ENCODE results near the gene HIP1. TPM values are rescaled to one million over a fixed set of nuclear protein-coding genes. Genes with fewer than 3 reads are reported as not detected.

The HIP1 gene
- total and polyA plus RNA-seq, 2 of the 4 experiments (the other 2 are of a cell fraction), result 6.8 to 10.0 TPM

- ChIA-PET CTCF (no interaction called here), POLR2A (ENCODE audit: unreplicated experiment) (no interaction called here)
- dilution Hi-C loops (cut with HindIII; ENCODE audit: low sequenced_read_pairs, unreplicated experiment), result no loop called here
- Histone ChIP-seq H2BK5ac (ENCODE audit: low read depth, low read length, poor library complexity, severe bottlenecking) (no peak overlapping the region), H2BK20ac (ENCODE audit: low read depth, low read length) (no peak overlapping the region), H3K23ac (ENCODE audit: low read depth, low read length) (peak overlapping the region; percentile 9; the same call in 1 of the 2 replicates), H2BK120ac (ENCODE audit: low read depth, low read length) (no peak overlapping the region), H3K79me1 (ENCODE audit: low read depth in 1 of 2, low read length in 2 of 2) (peaks cover 16 to 26% of the 10 kb centered on the region in 2 experiments), H4K5ac (ENCODE audit: low read depth, low read length) (no peak overlapping the region), H4K8ac (ENCODE audit: low read depth in 2 of 2, low read length in 2 of 2) (peak overlapping the region; percentile 17 to 34; a peak in 2 of 4 replicates), H3K18ac (ENCODE audit: low read depth, low read length) (no peak overlapping the region), H2AK5ac (ENCODE audit: low read depth, low read length) (peak overlapping the region; percentile 55; the same call in 1 of the 2 replicates), H2AFZ (replicated peaks; ENCODE audit: low read length, poor library complexity) (peak overlapping the region; percentile 86), H3K14ac (replicated peaks; ENCODE audit: low read depth, low read length) (no peak overlapping the region), H3K56ac (ENCODE audit: extremely low read depth, insufficient read depth, low read length) (no peak overlapping the region), H3K9me1 (ENCODE audit: insufficient read depth, low read length) (no peaks in the 10 kb centered on the region), H3K4me2 (ENCODE audit: low read depth, low read length) (no peak overlapping the region; the same call in 1 of the 2 replicates), H3K9me3 (ENCODE audit: control insufficient read depth, insufficient read depth, low read length) (no peaks in the 10 kb centered on the region), H3K27me3 (ENCODE audit: control insufficient read depth, insufficient read depth, low read length) (no peaks in the 10 kb centered on the region), H3K9ac (ENCODE audit: low read depth, low read length) (no peak overlapping the region), H3K36me3 (ENCODE audit: control insufficient read depth, insufficient read depth, low read length) (no peaks in the 10 kb centered on the region), H2BK15ac (ENCODE audit: low read depth, low read length) (no peak overlapping the region), H4K91ac (ENCODE audit: insufficient read depth, low read depth, low read length) (peak overlapping the region; percentile 27; the same call in 1 of the 2 replicates), H2AK9ac (replicated peaks; ENCODE audit: low read depth, low read length, poor library complexity) (peak overlapping the region; percentile 17), H3K27ac (ENCODE audit: insufficient read depth, low read length) (no peak overlapping the region), H3K4me1 (ENCODE audit: control insufficient read depth, insufficient read depth, low read length) (peaks cover 10% of the 10 kb centered on the region; the same call in 1 of the 2 replicates), H3K4ac (ENCODE audit: low read depth, low read length) (peak overlapping the region; percentile 3; the same call in 1 of the 2 replicates), H3K4me3 (ENCODE audit: insufficient read depth, low read depth, low read length) (no peak overlapping the region), H4K20me1 (ENCODE audit: insufficient read depth, low read length) (no peaks in the 10 kb centered on the region)
- TF ChIP-seq NFE2L2 (IDR thresholded peaks at IDR 0.05; ENCODE audit: low read depth, low read length) (no peak), POLR2A (IDR thresholded peaks at IDR 0.05; ENCODE audit: low read depth, low read length) (no peak), USF2 (IDR thresholded peaks at IDR 0.05; ENCODE audit: low read depth, low read length) (no peak), RAD21 (IDR thresholded peaks at IDR 0.05; ENCODE audit: low read length) (no peak), ELK1 (IDR thresholded peaks at IDR 0.05; ENCODE audit: borderline replicate concordance, low read depth, low read length) (no peak), MAFK (IDR thresholded peaks at IDR 0.05; ENCODE audit: low read depth, low read length) (no peak), RCOR1 (IDR thresholded peaks at IDR 0.05; ENCODE audit: insufficient replicate concordance, low read length) (no peak), MAZ (IDR thresholded peaks at IDR 0.05; ENCODE audit: borderline replicate concordance, low read depth, low read length) (no peak), FOS (IDR thresholded peaks at IDR 0.05; ENCODE audit: low read depth, low read length) (no peak), CTCF (conservative IDR thresholded peaks at IDR 0.05; ENCODE audit: low read depth, low read length) (no peak), RFX5 (IDR thresholded peaks at IDR 0.05; ENCODE audit: low read depth, low read length) (no peak), BHLHE40 (IDR thresholded peaks at IDR 0.05; ENCODE audit: low read depth, low read length) (no peak), SMC3 (IDR thresholded peaks at IDR 0.05; ENCODE audit: low read depth, low read length) (no peak), CHD1 (IDR thresholded peaks at IDR 0.05; ENCODE audit: low read depth, low read length) (no peak), MXI1 (IDR thresholded peaks at IDR 0.05; ENCODE audit: borderline replicate concordance, low read depth, low read length) (no peak), CEBPB (IDR thresholded peaks at IDR 0.05; ENCODE audit: low read depth, low read length) (no peak)
- in situ Hi-C loops (cut with MboI; ENCODE audit: low sequenced_read_pairs), result no loop called here
- no peak for ATAC-seq (ENCODE audit: low read depth)
- WGBS, 2 experiments (ENCODE audit: extremely low coverage in 2 of 2, insufficient read length in 1 of 2), result no CpG with 5 or more reads among the region's 8 CpGs
- intact Hi-C loops (cut with micrococcal nuclease), result no loop called here
- BruUV-seq (replicated peaks), result no TSS peak
- DNase-seq, result no peak
Observed at GRCh38 chr7:75640201-75640600, 98.5 kb downstream of the HIP1 start.
